GM21390 (cell line): ENCODE data around the gene CDCA3.

Source experiments
- ATAC-seq: cut with Tn5 transposase; IDR thresholded peaks from one replicate; pipeline ENCODE4 v1.9.1; 2021; ENCODE audit not compliant: unreplicated experiment

CDCA3 gene

DNA sequence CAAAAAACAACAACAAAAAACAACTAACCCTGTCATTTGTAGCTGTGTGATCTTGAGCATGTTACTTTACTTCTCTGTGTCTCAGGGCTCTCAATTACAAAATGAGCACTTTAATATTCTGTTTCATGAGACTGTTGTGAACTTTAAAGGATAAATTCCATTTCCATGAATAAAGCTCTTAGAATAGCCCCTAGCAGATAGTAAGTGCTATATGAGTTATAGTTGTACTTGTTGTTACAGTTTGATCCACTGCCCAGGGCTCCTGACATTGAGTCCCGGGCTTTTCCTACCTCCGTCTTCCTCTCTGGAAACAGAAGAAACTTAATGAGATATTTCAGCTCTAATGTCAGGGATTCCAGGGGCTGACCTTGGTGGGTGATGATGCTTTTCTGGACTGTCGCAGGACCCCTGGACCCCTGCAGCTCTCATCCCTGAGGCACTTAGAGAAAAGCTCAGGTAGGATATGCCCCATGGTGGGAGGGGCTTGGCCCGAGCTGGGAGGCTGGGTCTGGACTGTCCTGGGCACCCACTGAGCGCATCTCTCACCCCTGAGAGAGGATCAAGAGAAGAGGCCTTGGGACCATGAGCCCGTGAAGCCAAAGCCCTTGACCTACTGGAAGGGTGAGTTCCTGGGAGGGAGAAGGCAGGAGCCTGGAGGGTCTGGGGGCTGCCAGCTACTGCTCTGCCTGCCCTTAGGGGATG lies 17.7 kb downstream of the CDCA3 start:
- no peak for ATAC-seq

- no peak for ATAC-seq
Observed at GRCh38 chr12:6832125-6832524, 19.0 kb downstream of the CDCA3 start.

DNA sequence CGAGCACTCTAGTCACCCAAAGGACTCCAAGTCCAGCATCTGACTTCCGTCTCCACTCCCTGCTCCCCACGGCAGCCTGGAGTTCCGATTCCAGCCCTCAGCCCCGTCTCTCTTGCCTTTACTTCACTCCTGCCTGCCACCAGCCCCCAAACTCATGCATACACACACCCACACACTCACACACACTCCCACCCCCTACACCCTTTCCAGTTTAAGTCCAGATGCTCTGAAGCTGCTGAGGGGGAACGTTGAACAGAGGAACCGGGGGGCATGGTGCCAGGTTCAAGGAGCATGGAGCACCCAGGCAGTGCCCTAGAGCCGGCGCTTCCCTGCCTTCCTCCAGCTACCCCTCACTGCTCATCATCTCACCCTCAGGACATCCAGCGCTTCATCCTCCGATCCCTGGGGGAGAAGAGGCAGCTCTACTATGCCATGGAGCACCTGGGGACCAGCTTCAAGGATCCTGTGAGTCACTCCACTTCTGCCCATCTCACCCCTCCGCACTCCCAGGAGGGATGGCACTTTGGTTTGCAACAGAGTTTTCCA lies 19.6 kb downstream of the CDCA3 start:
- ATAC-seq: no peak

- ATAC-seq: no peak
Observed at GRCh38 chr12:6830999-6831398, 20.1 kb downstream of the CDCA3 start.

DNA sequence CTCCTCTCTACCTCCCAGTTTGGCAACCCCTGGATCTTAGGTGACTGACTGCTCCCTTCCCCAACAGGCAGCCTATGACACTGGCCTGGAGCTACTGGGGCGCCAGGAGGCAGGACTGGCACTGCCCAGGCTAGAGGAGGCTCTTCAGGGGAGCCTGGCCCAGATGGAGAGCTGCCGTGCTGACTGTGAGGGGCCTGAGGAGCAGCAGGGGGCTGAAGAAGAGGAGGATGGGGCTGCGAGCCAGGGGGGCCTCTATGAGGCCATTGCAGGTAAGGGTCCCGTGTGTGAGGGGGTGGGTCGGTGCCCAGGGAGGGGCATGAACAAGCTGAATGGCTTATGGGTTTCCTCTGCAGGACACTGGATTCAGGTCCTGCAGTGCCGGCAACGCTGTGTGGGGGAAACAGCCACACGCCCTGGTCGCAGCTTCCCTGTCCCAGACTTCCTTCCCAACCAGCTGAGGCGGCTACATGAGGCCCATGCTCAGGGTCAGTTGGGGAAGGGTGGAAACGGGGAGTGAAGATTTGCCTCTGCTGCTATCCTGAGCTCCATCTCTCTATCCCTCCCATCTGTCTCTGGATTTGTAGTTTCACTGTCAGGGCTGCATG lies 20.7 kb downstream of the CDCA3 start:
- ATAC-seq: no peak

DNA sequence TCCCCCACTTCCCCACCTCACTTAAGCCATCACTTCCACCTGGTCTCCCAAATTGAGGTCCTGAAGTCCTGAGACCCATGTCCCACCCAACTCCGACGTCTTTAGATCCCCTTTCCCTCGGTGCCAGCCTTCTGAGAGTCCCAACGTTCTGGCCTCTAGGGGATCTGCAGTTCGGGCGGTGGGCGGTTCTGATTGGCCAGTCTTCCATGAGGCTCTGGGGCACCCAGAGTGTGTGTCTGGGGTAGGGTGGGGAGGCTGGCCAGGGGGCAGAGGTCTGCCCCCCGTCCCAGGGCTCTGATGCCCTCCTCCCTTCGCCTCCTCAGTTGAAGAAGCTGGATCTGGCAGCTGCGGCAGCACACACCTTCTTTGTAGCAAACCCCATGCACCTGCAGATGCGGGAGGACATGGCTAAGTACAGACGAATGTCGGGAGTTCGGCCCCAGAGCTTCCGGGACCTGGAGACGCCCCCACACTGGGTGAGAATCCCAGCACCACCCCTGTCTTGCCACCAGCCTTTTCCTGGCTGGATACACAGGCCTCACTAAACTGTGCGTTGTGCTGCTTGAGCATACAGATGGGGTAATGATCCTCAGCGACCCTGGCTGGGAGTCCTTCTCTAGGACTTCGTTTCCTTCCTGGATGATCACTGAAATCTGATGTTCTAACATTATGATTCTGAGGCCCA lies 21.4 kb downstream of the CDCA3 start:
- no peak for ATAC-seq

- no peak for ATAC-seq
Observed at GRCh38 chr12:6828781-6829535, 22.1 kb downstream of the CDCA3 start.

- ATAC-seq: no peak
Observed at GRCh38 chr12:6827982-6828780, 22.9 kb downstream of the CDCA3 start, which contains the start of gene P3H3. Gene P3H3, plus strand, starts transcription at chr12:6828407. Its CDS starts 34 bp downstream, at chr12:6828441.

DNA sequence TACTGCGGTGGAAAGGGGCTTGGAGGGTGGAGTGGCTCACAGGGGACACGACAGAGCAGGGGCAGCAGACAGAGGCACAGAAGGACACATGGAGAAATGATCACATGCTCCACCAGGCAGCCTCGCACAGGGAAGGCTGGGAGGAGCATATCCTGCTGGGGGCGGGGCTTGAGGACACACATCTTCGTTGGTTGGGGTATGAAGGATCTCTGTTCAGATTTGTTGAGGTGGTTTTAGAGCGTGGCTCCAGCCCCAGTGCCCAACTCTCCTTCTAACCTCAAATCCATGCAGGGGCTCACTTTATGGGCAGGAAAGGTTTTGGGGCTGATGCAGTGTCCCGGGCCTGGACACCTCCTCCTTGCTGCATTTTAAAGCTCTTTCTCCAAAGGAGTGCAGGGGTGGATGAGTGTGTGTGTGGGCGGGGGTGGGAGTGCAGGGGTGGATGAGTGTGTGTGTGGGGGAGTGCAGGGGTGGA lies 23.6 kb downstream of the CDCA3 start:
- ATAC-seq: no peak

GRCh38 chr12:6826734-6827436 lies 24.2 kb downstream of the CDCA3 start:
- no peak for ATAC-seq

DNA sequence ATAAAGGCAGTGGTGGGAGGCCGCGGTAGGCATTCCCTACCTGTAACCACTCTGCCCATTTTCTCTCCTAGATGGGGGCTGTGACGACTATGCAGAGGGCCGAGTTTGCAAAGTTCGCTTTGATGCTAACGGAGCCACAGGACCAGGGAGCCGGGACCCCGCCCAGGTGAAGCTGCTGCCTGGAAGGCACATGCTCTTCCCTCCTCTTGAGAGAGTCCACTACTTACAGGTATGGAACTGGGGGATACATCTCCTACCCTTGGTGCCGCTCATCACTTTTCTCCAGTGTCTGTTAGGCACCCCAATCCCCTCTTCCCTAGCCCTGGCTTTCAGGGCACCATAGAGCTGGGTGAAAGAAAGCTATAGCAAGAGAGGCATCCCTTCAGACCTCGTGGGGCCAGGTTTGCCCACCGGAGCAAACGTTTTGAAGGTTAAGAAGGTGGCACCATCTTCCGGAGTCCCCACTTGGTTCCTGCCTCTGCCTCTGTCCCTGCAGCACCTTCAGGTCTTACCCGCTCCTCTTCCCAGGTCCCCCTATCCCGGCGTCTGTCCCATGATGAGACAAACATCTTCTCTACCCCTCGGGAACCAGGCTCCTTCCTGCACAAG lies 24.9 kb downstream of the CDCA3 start:
- ATAC-seq: no peak

DNA sequence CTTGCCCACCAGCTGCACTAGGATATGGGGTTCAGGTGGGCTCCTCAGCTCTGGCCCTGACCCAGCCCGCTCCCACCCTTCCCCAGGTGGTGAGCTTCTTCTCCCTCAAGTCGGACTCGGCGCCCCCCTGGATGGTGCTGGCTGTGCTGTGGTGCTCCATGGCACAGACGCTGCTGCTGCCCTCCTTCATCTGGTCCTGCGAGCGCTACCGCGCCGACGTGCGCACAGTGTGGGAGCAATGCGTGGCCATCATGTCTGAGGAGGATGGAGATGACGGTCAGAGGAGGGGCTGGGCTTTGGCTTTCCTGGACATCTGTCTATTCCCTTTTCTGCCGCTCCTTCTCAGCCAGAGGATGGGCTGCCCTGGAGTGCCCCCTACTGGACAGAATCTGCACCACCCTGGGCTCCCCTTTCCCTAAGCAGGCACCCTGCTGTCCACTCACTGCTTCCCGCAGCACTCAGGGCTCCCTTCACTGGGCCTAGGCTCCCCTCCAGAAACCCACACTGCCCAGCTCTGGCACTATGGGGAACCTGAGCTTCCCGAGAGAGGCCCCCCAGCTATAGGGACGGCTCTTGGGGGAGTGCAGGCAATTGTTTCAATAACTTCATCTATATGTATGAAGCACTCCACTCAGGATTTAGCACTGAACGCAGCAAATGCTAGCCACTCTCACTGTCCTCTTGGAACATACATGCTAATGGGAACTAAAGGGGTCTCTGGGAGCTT lies 25.5 kb downstream of the CDCA3 start:
- ATAC-seq: no peak

GRCh38 chr12:6824901-6825381 lies 26.1 kb downstream of the CDCA3 start:
- no peak for ATAC-seq

- ATAC-seq: no peak
Observed at GRCh38 chr12:6824085-6824775, 26.9 kb downstream of the CDCA3 start.

GRCh38 chr12:6823182-6824084 lies 27.7 kb downstream of the CDCA3 start:
- no peak for ATAC-seq

DNA sequence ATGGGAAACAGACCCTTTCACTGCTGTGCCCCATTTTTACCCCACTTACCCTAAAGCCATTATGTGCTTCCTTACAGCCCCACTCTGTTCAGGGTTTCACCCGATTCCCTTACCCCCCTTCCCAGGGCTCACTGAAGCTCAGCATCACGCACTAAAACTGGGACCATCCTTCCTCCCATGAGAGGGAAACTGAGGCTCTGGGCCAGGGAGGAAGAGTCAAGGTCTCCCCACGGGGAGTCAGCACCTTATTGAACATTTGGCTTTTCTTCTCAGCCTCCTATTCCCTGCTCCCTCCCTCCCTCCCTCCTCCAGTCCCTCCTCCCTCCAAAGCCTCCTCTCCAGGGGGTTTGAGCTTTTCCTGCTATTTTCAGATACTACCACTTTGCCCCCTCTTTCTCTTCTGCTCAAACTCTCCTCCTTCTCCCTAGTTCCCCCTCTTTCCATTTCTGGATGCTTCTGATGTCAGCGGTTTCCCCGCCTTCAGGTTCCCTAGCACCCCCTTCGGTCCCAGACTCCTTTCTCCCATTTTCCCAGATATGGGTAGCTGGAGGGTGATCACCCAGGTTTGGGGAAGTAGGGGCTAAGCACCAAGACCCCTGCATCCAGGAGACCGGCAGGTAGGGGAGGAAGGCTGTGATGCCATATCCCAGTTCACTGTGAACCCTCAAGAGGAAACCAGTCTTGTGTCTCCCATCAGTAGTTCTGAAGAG lies 28.5 kb downstream of the CDCA3 start:
- ATAC-seq: no peak
